GM12878 (cell line): ENCODE results near the gene NUDT13. TPM values are rescaled to one million over a fixed set of nuclear protein-coding genes. Genes with fewer than 3 reads are reported as not detected.
A peak's percentile ranks its signal among the peaks of the same experiment; 100 is the strongest.

Experiments
- ATAC-seq: fragments of 200-7000 bp; cut with Tn5 transposase; 3 replicates; pipeline ENCODE4 v1.9.1; 2020; ENCODE audit warnings: mild to moderate bottlenecking, moderate library complexity
- BruUV-seq: library from RNA; stranded (reverse); fragments of 400-500 nt; replicated peaks from 2 replicates; lab custom pipeline; 2021; lab: Mats Ljungman, UMichigan
- CTCF ChIA-PET: fragments of 300-600 bp; sonication (Branson Sonifier 250); formaldehyde crosslinking; extraction: SDS; loops from one replicate; lab custom pipeline; 2021; ENCODE audit warnings: inconsistent platforms; lab: Yijun Ruan, JAX
- POLR2A ChIA-PET: fragments of 350-600 bp; formaldehyde crosslinking; extraction: SDS; loops from one replicate; lab custom pipeline; 2021; ENCODE audit warnings: inconsistent platforms; lab: Charles Lee
- RAD21 ChIA-PET: fragments of 300-600 bp; sonication (Branson Sonifier 250); formaldehyde crosslinking; loops from one replicate; lab custom pipeline; 2023; ENCODE audit warnings: antibody characterized with exemption; ENCODE audit not compliant: unreplicated experiment; lab: Charles Lee
- SMC1A ChIA-PET: fragments of 300-600 bp; sonication (Branson Sonifier 250); formaldehyde crosslinking; loops from one replicate; lab custom pipeline; 2023; ENCODE audit not compliant: unreplicated experiment, uncharacterized antibody; lab: Charles Lee
- DNase-seq: peaks from one replicate; pipeline ENCODE4 v3.0.0-alpha.2; 2011; ENCODE audit warnings: low read depth, low spot score
- FAIRE-seq: peaks from 3 replicates; lab custom pipeline; 2011; peaks lifted over from hg19 to GRCh38; lab: Jason Lieb, UNC
- H2AFZ ChIP-seq: 2 replicates; pipeline ENCODE4 v1.6.0; 2011; ENCODE audit warnings: low read depth, low read length, control low read depth; ENCODE audit not compliant: control insufficient read depth
- H3K27ac ChIP-seq: 2 replicates; pipeline ENCODE4 v1.5.1; 2011; ENCODE audit warnings: control low read depth; ENCODE audit not compliant: control insufficient read depth, insufficient read depth
- H3K27me3 ChIP-seq, 2 experiments: replicated peaks in 1 of 2; 2 replicates each; pipeline versions ENCODE4 v1.6.0 to v1.6.1; 2011; ENCODE audit warnings: low read length in 1 of 2; ENCODE audit not compliant: control insufficient read depth in 2 of 2, insufficient read depth in 2 of 2
- H3K36me3 ChIP-seq, 2 experiments: 2 replicates each; pipeline ENCODE4 v1.5.1; 2011; ENCODE audit warnings: low read length in 1 of 2; ENCODE audit not compliant: control insufficient read depth in 2 of 2, insufficient read depth in 2 of 2
- H3K4me1 ChIP-seq: 2 replicates; pipeline ENCODE4 v1.6.1; 2011; ENCODE audit warnings: mild to moderate bottlenecking, low read length, moderate library complexity, mixed read lengths; ENCODE audit not compliant: control insufficient read depth, insufficient read depth
- H3K4me2 ChIP-seq: 2 replicates; pipeline ENCODE4 v1.6.0; 2011; ENCODE audit warnings: control low read depth; ENCODE audit not compliant: control insufficient read depth, insufficient read depth
- H3K4me3 ChIP-seq: fragments of 200-600 bp; sonication (generic); 2 replicates; pipeline ENCODE4 v1.5.1; 2016
- H3K79me2 ChIP-seq: 2 replicates; pipeline ENCODE4 v1.6.0; 2011; ENCODE audit warnings: low read length; ENCODE audit not compliant: control insufficient read depth, insufficient read depth
- H3K9ac ChIP-seq: 2 replicates; pipeline ENCODE4 v1.8.0; 2011; ENCODE audit warnings: low read length, control low read depth, mixed read lengths; ENCODE audit not compliant: control insufficient read depth, insufficient read depth
- H3K9me3 ChIP-seq: replicated peaks from 3 replicates; pipeline ENCODE4 v1.5.1; 2011; ENCODE audit warnings: mild to moderate bottlenecking, low read length; ENCODE audit not compliant: control insufficient read depth, insufficient read depth
- H4K20me1 ChIP-seq: 2 replicates; pipeline ENCODE4 v1.6.0; 2011; ENCODE audit not compliant: control insufficient read depth, insufficient read depth
- ATF3 ChIP-seq: IDR thresholded peaks from 2 replicates; pipeline ENCODE4 v1.6.1; 2011; ENCODE audit warnings: low read depth, mild to moderate bottlenecking, low read length, moderate library complexity, borderline replicate concordance; ENCODE audit errors: extremely low read depth
- BACH1 ChIP-seq: fragments of 450-650 bp; IDR thresholded peaks from 2 replicates; pipeline ENCODE4 v1.6.1; 2017; ENCODE audit warnings: mild to moderate bottlenecking, borderline replicate concordance
- BCL11A ChIP-seq: IDR thresholded peaks from 2 replicates; pipeline ENCODE4 v1.6.1; 2011; ENCODE audit warnings: low read depth, low read length
- BMI1 ChIP-seq: fragments of 450-650 bp; IDR thresholded peaks from 2 replicates; pipeline ENCODE4 v1.6.1; 2016; ENCODE audit warnings: mild to moderate bottlenecking, moderate library complexity, borderline replicate concordance
- CEBPZ ChIP-seq: fragments of 150-350 bp; IDR thresholded peaks from 2 replicates; pipeline ENCODE4 v1.6.1; 2016; ENCODE audit warnings: low read depth, low read length
- CHD1 ChIP-seq: IDR thresholded peaks from 2 replicates; pipeline ENCODE4 v1.6.1; 2012; ENCODE audit warnings: low read depth, low read length, improper control_type of control experiment
- KAT2A ChIP-seq: conservative IDR thresholded peaks from 2 replicates; pipeline ENCODE4 v1.6.1; 2011; ENCODE audit warnings: low read depth, low read length; ENCODE audit not compliant: control insufficient read depth
- POU2F2 ChIP-seq: IDR thresholded peaks from 3 replicates; pipeline ENCODE4 v1.6.1; 2011; ENCODE audit warnings: low read depth, mild to moderate bottlenecking, low read length, borderline replicate concordance
- RAD21 ChIP-seq: IDR thresholded peaks from 2 replicates; pipeline ENCODE4 v1.6.1; 2011; ENCODE audit warnings: mild to moderate bottlenecking, low read depth, low read length, moderate library complexity; ENCODE audit not compliant: insufficient read depth
- SMAD1 ChIP-seq: fragments of 450-650 bp; IDR thresholded peaks from 2 replicates; pipeline ENCODE4 v1.6.1; 2018; ENCODE audit warnings: mild to moderate bottlenecking, low read depth; ENCODE audit not compliant: partially characterized antibody
- ZBED1 ChIP-seq: IDR thresholded peaks from 2 replicates; pipeline ENCODE4 v1.6.1; 2016; ENCODE audit warnings: borderline replicate concordance
- ZZZ3 ChIP-seq: IDR thresholded peaks from 2 replicates; pipeline ENCODE4 v1.6.1; 2011; ENCODE audit warnings: low read depth; ENCODE audit not compliant: control insufficient read depth, insufficient read length
- WGBS: methylation state at CpG from one replicate; pipeline ENCODE4 v1.1.6; 2016; ENCODE audit warnings: low lambda C conversion rate; ENCODE audit not compliant: insufficient replicate concordance, insufficient coverage; ENCODE audit errors: missing lambda C conversion rate; 5-methylcytosine and 5-hydroxymethylcytosine counted together
- in situ Hi-C: fragments of 300-500 bp; cut with MboI; formaldehyde crosslinking; loops from 9 replicates; pipeline ENCODE4 v1.14.3; 2018; ENCODE audit warnings: mixed read lengths
- intact Hi-C: fragments of 100-400 bp; cut with micrococcal nuclease; formaldehyde crosslinking; loops from one replicate; pipeline ENCODE4 v1.14.2; 2022; ENCODE audit not compliant: unreplicated experiment
- polyA plus RNA-seq, 11 experiments: library from polyadenylated mRNA; depleted of rRNA in 4 of 11; unstranded in 6 of 11; stranded (reverse) in 5 of 11; fragments of >200 nt; fragmentation: Nextera tagmentation in 4 of 11; fragmentation: Illumina TruSeq in 1 of 11; extraction: Ambion mirVana in 4 of 11; extraction: Trizol in 1 of 11; gene quantifications; 1 replicate in 1 of 11; 2 replicates in 10 of 11; pipeline versions ENCODE4 v1.2.1 to v1.2.3, GENCODE V29; 2011 to 2016; ENCODE audit warnings: inconsistent platforms in 2 of 11, missing spikeins in 2 of 11, low read depth in 1 of 11
- total RNA-seq, 4 experiments: library from RNA; depleted of rRNA in 3 of 4; stranded (reverse); fragments of >200 nt in 3 of 4; fragmentation: Illumina TruSeq in 1 of 4; extraction: Trizol in 1 of 4; gene quantifications; 2 replicates each; pipeline versions ENCODE4 v1.2.1 to v1.2.3, GENCODE V29; 2013 to 2021

The NUDT13 gene
- total and polyA plus RNA-seq, 10 of the 15 experiments (the other 5 are each of a cell fraction or from before 2014, with no cell fraction given), result 0.72 to 6.1 (median 1.9) TPM

GRCh38 chr10:73166972-73167371 is 56.7 kb downstream of the NUDT13 start (continued):
- TF ChIP-seq SMAD1 (no peak), KAT2A (no peak)

- H3K79me2 ChIP-seq, result peaks cover 46% of the 10 kb centered on the region
- ChIA-PET POLR2A (interaction anchor here (1.1 to 3.8 kb wide), 3 partner anchors 58 to 75 kb away, joined by 3 to 33 read pairs (median 4); partner anchors contain the start of gene P4HA1), CTCF (interaction anchor here (1.0 to 1.4 kb wide), 2 partner anchors 8 to 10 kb away, joined by 5 to 6 read pairs; no protein-coding TSS in a partner anchor), SMC1A (interaction anchor here (2.1 kb wide), 1 partner anchor 9 kb away, joined by 7 read pairs; no protein-coding TSS in a partner anchor), RAD21 (interaction anchor here (1.1 to 1.9 kb wide), 2 partner anchors 56 to 73 kb away, joined by 4 to 5 read pairs; no protein-coding TSS in a partner anchor)
- 0% methylated on average over 5 of the region's 5 CpGs for WGBS
- H3K4me2 ChIP-seq, result peak overlapping the region; percentile 63
- peak overlapping the region; percentile 96 for H3K4me3 ChIP-seq
- H2AFZ ChIP-seq, result peak overlapping the region; percentile 78
- intact Hi-C loops (no loop called here), in situ Hi-C loops (loop anchor here (10.0 kb wide), 1 partner anchor 803 kb away; no protein-coding TSS in a partner anchor)
- FAIRE-seq, result no peak
- DNase-seq, result no peak
- H3K36me3 ChIP-seq, result peaks cover 0 to 5% of the 10 kb centered on the region in 2 experiments; a peak in 3 of 4 replicates
- TF ChIP-seq BMI1 (no peak), ZZZ3 (no peak), POU2F2 (no peak), ATF3 (no peak), RAD21 (no peak), BACH1 (0 out of 2 replicates have a peak, but pooled peaks have one; percentile 7), CHD1 (0 out of 2 replicates have a peak, but pooled peaks have one; percentile 27), BCL11A (no peak), ZBED1 (no peak), CEBPZ (no peak)
- H3K4me1 ChIP-seq, result no peaks in the 10 kb centered on the region
- ATAC-seq, result no peak
- H3K27ac ChIP-seq, result peak overlapping the region; percentile 84
- H4K20me1 ChIP-seq, result no peaks in the 10 kb centered on the region
- no peaks in the 10 kb centered on the region; the same call in 2 of the 3 replicates for H3K9me3 ChIP-seq
- H3K9ac ChIP-seq, result peak overlapping the region; percentile 86
- BruUV-seq, result TSS peak; percentile 71
- H3K27me3 ChIP-seq, result no peaks in the 10 kb centered on the region
Measured at GRCh38 chr10:73167458-73167782, 57.2 kb downstream of the NUDT13 start.
